B cell (primary cell): Measurements from ENCODE around the gene SDK1. TPM values are rescaled to one million over a fixed set of nuclear protein-coding genes. Genes with fewer than 3 reads are reported as not detected.

ENCODE experiments used
- ATAC-seq: fragments of 200-7000 bp; cut with Tn5 transposase; one replicate; pipeline ENCODE4 v1.10.0; 2021; ENCODE audit warnings: low read depth, mild to moderate bottlenecking, moderate number of reproducible peaks, moderate library complexity
- CTCF ChIA-PET: fragments of 350-600 bp; sonication (Branson Sonifier 250); formaldehyde crosslinking; loops from one replicate; lab custom pipeline; 2021; ENCODE audit warnings: antibody characterized with exemption, inconsistent platforms; lab: Charles Lee
- POLR2A ChIA-PET: fragments of 350-600 bp; sonication (Branson Sonifier 250); formaldehyde crosslinking; loops from one replicate; lab custom pipeline; 2021; ENCODE audit warnings: antibody characterized with exemption; lab: Charles Lee
- DNase-seq: peaks from one replicate; pipeline ENCODE4 v3.0.0; 2013
- H2AFZ ChIP-seq: 2 replicates; pipeline ENCODE4 v1.6.1; 2012; ENCODE audit warnings: mild to moderate bottlenecking, low read depth, low read length; ENCODE audit not compliant: insufficient read depth, poor library complexity, severe bottlenecking
- H3K27ac ChIP-seq, 2 donors: 1 replicate in 1 of 2; 2 replicates in 1 of 2; pipeline ENCODE4 v1.5.1; 2012 to 2013; ENCODE audit warnings: low read length in 2 of 2, mild to moderate bottlenecking in 2 of 2, moderate library complexity in 1 of 2
- H3K27me3 ChIP-seq, 4 experiments: fragments of 200-600 bp in 1 of 4; sonication (generic) in 1 of 4; replicated peaks in 1 of 4; 1 replicate in 2 of 4; 2 replicates in 2 of 4; pipeline versions ENCODE4 v1.6.1 to v1.7.0; 2013 to 2016; ENCODE audit warnings: low read length in 3 of 4, mild to moderate bottlenecking in 2 of 4, mixed read lengths in 1 of 4, moderate library complexity in 1 of 4; ENCODE audit not compliant: insufficient read depth in 4 of 4, control insufficient read depth in 3 of 4; ENCODE audit errors: control extremely low read depth in 1 of 4
- H3K36me3 ChIP-seq, 2 experiments: replicated peaks in 1 of 2; 1 replicate in 1 of 2; 2 replicates in 1 of 2; pipeline versions ENCODE4 v1.6.1 to v1.7.1; 2013; ENCODE audit warnings: low read length in 1 of 2; ENCODE audit not compliant: insufficient read depth in 2 of 2, control insufficient read depth in 1 of 2; ENCODE audit errors: control extremely low read depth in 1 of 2, extremely low read depth in 1 of 2
- H3K4me1 ChIP-seq, 2 donors: fragments of 200-600 bp in 1 of 2; sonication (generic) in 1 of 2; 1 replicate in 1 of 2; 2 replicates in 1 of 2; pipeline versions ENCODE4 v1.5.1 to v1.6.1; 2013 to 2017; ENCODE audit warnings: low read length in 2 of 2; ENCODE audit not compliant: control insufficient read depth in 2 of 2, insufficient read depth in 2 of 2
- H3K4me2 ChIP-seq: replicated peaks from 2 replicates; pipeline ENCODE3; 2012; ENCODE audit warnings: mild to moderate bottlenecking, low read depth, low read length; ENCODE audit not compliant: poor library complexity, severe bottlenecking
- H3K4me3 ChIP-seq, 5 experiments: fragments of 200-600 bp in 1 of 5; sonication (generic) in 1 of 5; 1 replicate in 3 of 5; 2 replicates in 2 of 5; pipeline versions ENCODE4 v1.5.1 to v1.7.0; 2011 to 2016; ENCODE audit warnings: low read length in 4 of 5, mild to moderate bottlenecking in 4 of 5, low read depth in 2 of 5, control low read depth in 1 of 5, moderate library complexity in 1 of 5; ENCODE audit not compliant: insufficient read depth in 1 of 5; ENCODE audit errors: control extremely low read depth in 1 of 5, extremely low read depth in 1 of 5
- H3K79me2 ChIP-seq: fragments of 200-600 bp; sonication (generic); one replicate; pipeline ENCODE4 v1.6.0; 2016; ENCODE audit warnings: low read length; ENCODE audit not compliant: control insufficient read depth, insufficient read depth
- H3K9ac ChIP-seq: fragments of 200-600 bp; sonication (generic); 2 replicates; pipeline ENCODE4 v1.6.1; 2017; ENCODE audit warnings: mild to moderate bottlenecking, low read length, moderate library complexity
- H3K9me3 ChIP-seq, 3 donors: one replicate each; pipeline versions ENCODE4 v1.6.1 to v1.7.1; 2013; ENCODE audit warnings: low read length in 2 of 3; ENCODE audit not compliant: control insufficient read depth in 2 of 3, insufficient read depth in 1 of 3; ENCODE audit errors: control extremely low read depth in 1 of 3
- H4K20me1 ChIP-seq: 2 replicates; pipeline ENCODE4 v1.6.0; 2012; ENCODE audit warnings: mild to moderate bottlenecking, low read length; ENCODE audit not compliant: insufficient read depth, control insufficient read depth, poor library complexity, severe bottlenecking
- H3K27ac Mint-ChIP-seq: one replicate; pipeline ENCODE4 v1.8.0; 2021; ENCODE audit warnings: mixed read lengths
- H3K27me3 Mint-ChIP-seq: one replicate; pipeline ENCODE4 v1.8.0; 2021; ENCODE audit warnings: mixed read lengths
- H3K4me1 Mint-ChIP-seq: one replicate; pipeline ENCODE4 v1.8.0; 2021; ENCODE audit warnings: mixed read lengths
- H3K4me3 Mint-ChIP-seq: one replicate; pipeline ENCODE4 v1.8.0; 2021; ENCODE audit warnings: mixed read lengths
- H3K9me3 Mint-ChIP-seq: one replicate; pipeline ENCODE4 v1.8.0; 2022; ENCODE audit warnings: mixed read lengths; ENCODE audit not compliant: insufficient read depth
- EZH2 ChIP-seq: IDR thresholded peaks from 2 replicates; pipeline ENCODE4 v1.6.1; 2012; ENCODE audit warnings: borderline replicate concordance, low read depth, mild to moderate bottlenecking, moderate library complexity, low read length; ENCODE audit not compliant: insufficient read depth, poor library complexity, severe bottlenecking
- WGBS: methylation state at CpG from one replicate; pipeline ENCODE4 v1.1.5; 2013; ENCODE audit warnings: missing lambda C conversion rate; ENCODE audit not compliant: insufficient coverage; 5-methylcytosine and 5-hydroxymethylcytosine counted together
- intact Hi-C: fragments of 100-400 bp; cut with micrococcal nuclease; formaldehyde crosslinking; loops from one replicate; pipeline ENCODE4 v1.10.0; 2022
- polyA plus RNA-seq: library from polyadenylated mRNA; depleted of rRNA; stranded (reverse); fragments of >200 nt; gene quantifications from 2 replicates; pipeline ENCODE4 v1.2.3, GENCODE V29; 2012
- total RNA-seq, 2 donors: library from RNA; stranded (reverse); fragments of 120-200 nt in 1 of 2; gene quantifications; 1 replicate in 1 of 2; 2 replicates in 1 of 2; pipeline versions ENCODE4 v1.2.3 to v1.2.4, GENCODE V29; 2013 to 2022
- TF ChIP-seq, protein P1 (sequence below): fragments of 200-600 bp; IDR thresholded peaks from one replicate; pipeline ENCODE4 v1.8.0; 2022; ENCODE audit warnings: antibody characterized with exemption, mild to moderate bottlenecking

The SDK1 gene
- total and polyA plus RNA-seq, 2 donors (not counting 1 experiment from before 2014, with no cell fraction given): 0.73 to 2.0 TPM

- WGBS: no CpG with 5 or more reads among the region's 2 CpGs
- no peaks in the 10 kb centered on the region for H4K20me1 ChIP-seq
- no peak overlapping the region for H3K4me2 ChIP-seq
- Mint-ChIP-seq H3K4me1 (no peaks in the 10 kb centered on the region), H3K27ac (no peak overlapping the region), H3K9me3 (no peaks in the 10 kb centered on the region), H3K4me3 (no peak overlapping the region), H3K27me3 (peaks cover 38% of the 10 kb centered on the region)
- no peak overlapping the region for H3K27ac ChIP-seq
- DNase-seq (no peak), ATAC-seq (no peak)
- no peak overlapping the region for H3K4me3 ChIP-seq
- TF ChIP-seq, protein P1, sequence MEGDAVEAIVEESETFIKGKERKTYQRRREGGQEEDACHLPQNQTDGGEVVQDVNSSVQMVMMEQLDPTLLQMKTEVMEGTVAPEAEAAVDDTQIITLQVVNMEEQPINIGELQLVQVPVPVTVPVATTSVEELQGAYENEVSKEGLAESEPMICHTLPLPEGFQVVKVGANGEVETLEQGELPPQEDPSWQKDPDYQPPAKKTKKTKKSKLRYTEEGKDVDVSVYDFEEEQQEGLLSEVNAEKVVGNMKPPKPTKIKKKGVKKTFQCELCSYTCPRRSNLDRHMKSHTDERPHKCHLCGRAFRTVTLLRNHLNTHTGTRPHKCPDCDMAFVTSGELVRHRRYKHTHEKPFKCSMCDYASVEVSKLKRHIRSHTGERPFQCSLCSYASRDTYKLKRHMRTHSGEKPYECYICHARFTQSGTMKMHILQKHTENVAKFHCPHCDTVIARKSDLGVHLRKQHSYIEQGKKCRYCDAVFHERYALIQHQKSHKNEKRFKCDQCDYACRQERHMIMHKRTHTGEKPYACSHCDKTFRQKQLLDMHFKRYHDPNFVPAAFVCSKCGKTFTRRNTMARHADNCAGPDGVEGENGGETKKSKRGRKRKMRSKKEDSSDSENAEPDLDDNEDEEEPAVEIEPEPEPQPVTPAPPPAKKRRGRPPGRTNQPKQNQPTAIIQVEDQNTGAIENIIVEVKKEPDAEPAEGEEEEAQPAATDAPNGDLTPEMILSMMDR: no peak
- TF ChIP-seq EZH2: no peak
- H3K9me3 ChIP-seq: no peaks in the 10 kb centered on the region
- ChIA-PET CTCF (no interaction called here), POLR2A (no interaction called here)
- no peaks in the 10 kb centered on the region for H3K79me2 ChIP-seq
- no peaks in the 10 kb centered on the region for H3K27me3 ChIP-seq
- no peak overlapping the region for H2AFZ ChIP-seq
- no peaks in the 10 kb centered on the region for H3K36me3 ChIP-seq
- intact Hi-C loops: no loop called here
- H3K4me1 ChIP-seq: no peaks in the 10 kb centered on the region
- no peak overlapping the region for H3K9ac ChIP-seq
Measured at GRCh38 chr7:3436112-3436511, 135.1 kb downstream of the SDK1 start.

DNA sequence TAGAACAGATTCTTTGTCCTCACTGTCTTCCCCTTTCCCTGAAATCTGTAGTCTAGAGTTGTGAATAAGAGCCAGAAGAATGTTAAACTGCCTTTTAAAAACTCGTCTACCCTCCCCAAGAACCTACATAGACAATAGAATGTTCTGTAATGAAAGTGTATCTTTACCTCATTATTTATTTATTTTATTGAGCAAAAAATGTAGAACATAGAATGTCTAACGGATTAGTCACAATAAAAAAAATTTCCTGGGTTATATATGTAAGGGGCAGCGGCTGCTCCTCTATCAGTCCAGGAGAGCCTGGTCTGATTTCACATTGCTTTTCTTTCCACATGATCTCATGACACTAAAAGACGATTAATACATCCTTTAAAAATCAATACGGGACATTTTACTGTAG is 135.7 kb downstream of the SDK1 start:
- Histone ChIP-seq H3K27me3 (no peaks in the 10 kb centered on the region), H3K4me3 (no peak overlapping the region), H3K79me2 (no peaks in the 10 kb centered on the region), H3K4me1 (no peaks in the 10 kb centered on the region), H3K36me3 (no peaks in the 10 kb centered on the region), H2AFZ (no peak overlapping the region), H4K20me1 (no peaks in the 10 kb centered on the region), H3K4me2 (no peak overlapping the region), H3K27ac (no peak overlapping the region), H3K9ac (no peak overlapping the region), H3K9me3 (no peaks in the 10 kb centered on the region)
- TF ChIP-seq, protein P1: no peak
- no peak for TF ChIP-seq EZH2
- no peaks in the 10 kb centered on the region for H3K4me1 Mint-ChIP-seq
- peaks cover 36% of the 10 kb centered on the region for H3K27me3 Mint-ChIP-seq
- ATAC-seq (no peak), DNase-seq (no peak)
- no peak overlapping the region for H3K27ac Mint-ChIP-seq
- WGBS: no CpG with 5 or more reads among the region's 5 CpGs
- intact Hi-C loops: no loop called here
- POLR2A ChIA-PET: no interaction called here
- no peaks in the 10 kb centered on the region for H3K9me3 Mint-ChIP-seq
- CTCF ChIA-PET: no interaction called here
- H3K4me3 Mint-ChIP-seq: no peak overlapping the region
